Medulla oblongata (tissue), 1 donor: ENCODE results near the gene PLXNA2.

Source experiments
- DNase-seq: peaks from one replicate; pipeline ENCODE4 v3.0.0-alpha.2; 2015; ENCODE audit errors: extremely low spot score

The PLXNA2 gene

DNA sequence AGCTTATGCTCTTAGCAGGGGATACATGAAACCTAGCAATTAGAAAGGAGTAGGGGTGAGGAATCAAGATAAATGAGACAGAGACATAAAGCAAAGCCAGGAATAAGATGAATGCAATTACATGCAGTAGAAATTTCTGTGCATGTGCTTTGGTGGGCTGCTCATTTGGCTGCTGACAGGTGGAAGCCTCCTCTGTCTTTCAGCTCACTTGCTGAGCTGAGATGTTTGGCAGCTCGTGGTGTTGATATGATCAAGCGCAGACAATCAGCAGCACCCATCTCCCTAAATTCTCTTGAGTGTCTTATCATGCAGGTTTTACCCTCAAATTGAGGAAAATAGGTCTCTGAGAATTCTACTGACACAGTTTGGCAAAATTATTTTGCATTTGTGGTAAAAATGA is 224.9 kb downstream of the PLXNA2 start:
- DNase-seq, result no peak

DNA sequence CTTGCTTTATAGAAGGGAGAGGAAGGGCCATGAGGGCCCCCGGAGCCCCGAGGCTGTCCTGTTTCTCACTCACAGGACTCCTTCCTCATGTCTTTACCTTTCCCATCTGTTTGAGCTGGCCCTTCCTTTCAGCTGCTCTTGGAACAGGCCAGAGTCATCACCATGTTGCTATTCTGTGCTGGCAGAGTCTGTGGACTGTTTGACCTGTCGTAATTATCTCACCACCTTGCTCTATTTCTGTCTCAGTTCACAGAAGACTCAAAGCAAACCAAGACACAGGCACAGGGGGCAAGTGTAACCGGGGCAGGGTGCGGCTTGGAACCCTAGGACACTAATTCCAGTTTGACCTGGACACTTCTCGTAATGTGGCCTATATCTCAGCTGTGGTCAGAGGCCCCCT is 228.9 kb downstream of the PLXNA2 start:
- no peak for DNase-seq

DNA sequence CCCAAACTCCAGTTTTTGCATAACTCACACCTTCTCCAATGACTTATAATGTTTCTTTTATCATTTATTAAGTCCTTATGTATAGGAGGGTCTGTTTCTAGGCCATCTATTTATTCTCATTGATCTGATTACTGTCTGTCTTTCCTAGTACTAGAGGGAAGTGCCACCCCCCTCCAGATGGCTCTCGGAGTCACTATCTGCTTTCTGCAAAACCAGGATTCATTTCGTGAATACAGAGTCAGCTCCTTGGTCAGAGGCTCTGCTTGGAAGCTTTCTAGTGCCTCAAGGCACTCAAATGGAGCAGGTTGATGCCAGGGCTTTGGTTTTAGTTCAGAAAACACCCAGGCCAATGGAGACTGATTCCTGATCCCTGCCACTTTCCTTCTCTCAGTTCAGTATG is 231.0 kb downstream of the PLXNA2 start:
- DNase-seq, result no peak

DNA sequence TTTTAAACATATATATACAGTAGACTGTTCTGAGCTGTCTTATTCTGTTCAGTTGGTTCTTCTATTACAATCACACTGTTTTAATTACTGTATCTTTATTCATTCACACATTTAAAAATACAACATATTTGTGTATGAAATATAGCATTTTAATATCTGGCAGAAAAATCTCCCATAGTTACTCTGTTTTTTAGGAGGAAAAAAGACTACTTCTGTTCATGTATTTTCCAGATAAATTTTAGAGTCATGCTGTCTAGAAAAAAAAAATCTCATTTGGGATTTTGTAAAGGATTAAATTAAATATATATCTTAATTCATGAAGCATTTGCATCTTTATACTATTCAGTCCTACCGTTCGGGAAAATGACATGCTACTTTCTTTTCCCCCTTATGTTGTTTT is 231.5 kb downstream of the PLXNA2 start:
- no peak for DNase-seq

DNA sequence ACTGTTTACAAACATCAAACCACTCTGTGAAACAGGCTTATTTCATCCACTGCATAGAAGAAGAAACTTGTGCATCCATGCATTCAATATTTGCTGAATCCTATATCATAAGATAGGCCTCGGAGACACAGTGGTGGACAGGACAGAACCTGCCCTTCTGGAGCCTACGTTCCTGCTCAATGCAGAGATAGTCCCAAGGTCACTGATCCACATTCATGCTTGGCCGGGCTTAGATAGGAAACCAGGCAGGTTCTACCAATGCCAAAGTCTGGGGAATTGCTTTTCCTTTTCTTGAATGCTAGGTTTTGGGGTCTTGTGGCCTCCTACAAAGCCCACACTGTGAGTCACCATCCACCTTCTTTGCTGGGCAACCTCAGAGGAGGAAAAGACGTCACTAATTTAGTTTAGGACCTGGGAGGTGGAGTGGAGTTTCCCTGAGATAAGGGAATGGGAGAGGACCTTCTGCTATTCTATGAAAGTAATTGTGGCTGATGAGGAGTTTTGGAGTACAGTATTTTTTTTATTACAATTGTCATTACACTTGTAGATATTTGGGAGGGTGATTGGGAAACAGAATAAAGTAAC is 233.6 kb downstream of the PLXNA2 start:
- DNase-seq, result no peak

DNA sequence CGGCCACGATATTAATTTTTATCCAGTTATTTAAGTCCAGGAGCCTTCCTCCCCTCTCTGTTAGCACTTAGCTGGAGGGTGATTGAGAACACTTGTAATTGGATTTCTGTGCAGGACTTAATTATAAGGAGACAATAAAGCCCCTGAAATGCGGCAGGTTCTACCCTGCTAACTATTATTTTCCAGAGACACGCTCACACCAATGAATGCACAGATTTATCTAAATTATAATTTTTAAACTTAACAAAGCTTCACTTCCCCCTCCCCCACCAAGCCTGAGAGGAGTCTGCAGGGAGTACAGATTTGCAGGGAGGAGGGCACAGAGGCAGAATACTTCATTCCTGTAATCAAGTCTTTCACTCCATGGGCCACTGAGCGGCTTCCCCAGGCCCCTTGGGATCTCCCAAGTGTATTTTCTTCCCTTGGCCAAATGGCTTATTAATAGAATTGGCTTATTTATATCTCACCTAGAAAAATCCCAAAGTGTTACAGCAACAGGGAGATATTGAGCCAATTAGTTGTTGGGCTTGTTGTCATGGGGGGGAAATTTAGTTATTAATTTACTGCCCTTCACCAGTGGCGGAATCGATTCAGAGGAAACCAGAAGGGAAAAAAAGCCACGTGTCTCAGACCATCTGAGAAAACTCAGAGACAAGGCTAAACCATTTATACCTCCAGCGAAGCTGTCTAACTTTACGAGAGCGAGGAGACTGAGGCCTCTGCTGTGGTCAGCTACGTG is 234.3 kb downstream of the PLXNA2 start:
- no peak for DNase-seq

DNA sequence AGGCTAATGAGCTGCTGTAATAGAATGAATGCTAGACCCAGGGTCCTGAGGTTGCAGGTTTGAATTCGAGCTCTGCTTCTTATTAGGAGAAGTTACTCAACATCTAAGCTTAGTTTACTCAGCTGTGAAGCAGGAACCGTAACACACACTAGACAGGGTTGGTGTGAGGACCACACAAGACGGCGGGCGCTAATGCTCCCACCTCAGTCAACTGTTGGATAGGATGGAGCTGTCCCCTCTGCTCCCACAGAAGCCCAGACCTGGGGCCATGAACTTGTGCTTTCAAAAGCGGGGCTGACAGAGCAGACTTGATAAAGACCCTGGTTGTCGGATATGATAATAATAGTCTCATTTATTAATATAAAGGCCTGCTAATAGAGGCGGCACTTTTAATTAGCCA is 234.9 kb downstream of the PLXNA2 start:
- no peak for DNase-seq

DNA sequence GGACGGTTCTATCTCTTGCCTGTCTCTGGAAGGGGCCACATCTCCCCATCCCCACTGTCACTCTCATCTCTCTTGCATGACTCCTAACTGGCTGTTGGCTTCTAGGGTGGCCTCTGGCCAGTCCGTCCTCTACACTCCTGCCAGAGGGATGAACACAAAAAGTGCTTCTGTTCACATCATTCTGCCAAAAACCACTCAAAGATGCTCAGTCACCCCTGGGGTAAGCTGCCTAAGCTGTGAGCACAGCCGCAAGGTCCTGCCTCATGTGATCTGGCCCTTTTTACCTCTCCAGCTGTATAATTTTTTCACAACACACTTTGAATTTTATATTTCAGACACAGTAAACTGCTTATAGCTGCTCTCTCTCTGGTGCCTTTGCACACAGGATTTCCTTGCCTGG is 235.7 kb downstream of the PLXNA2 start:
- DNase-seq, result no peak

DNA sequence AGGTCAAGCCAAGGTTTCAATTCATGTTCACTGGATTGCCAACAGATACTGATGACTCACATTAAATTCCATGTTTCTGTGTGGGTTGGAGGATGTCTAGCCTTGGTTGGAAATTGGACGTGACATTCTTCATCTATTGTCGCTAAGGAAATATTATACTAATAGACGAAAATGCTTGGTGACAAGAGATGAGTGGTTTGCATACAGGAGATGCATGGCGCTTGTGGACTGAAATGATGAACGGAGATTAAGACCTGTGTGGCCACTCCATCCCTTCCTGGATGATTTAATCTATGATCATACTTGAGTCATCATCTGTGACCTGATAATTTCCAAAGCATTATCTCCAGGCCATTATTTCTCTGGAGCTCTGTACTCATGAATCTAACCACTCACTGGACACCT is 236.2 kb downstream of the PLXNA2 start:
- no peak for DNase-seq

DNA sequence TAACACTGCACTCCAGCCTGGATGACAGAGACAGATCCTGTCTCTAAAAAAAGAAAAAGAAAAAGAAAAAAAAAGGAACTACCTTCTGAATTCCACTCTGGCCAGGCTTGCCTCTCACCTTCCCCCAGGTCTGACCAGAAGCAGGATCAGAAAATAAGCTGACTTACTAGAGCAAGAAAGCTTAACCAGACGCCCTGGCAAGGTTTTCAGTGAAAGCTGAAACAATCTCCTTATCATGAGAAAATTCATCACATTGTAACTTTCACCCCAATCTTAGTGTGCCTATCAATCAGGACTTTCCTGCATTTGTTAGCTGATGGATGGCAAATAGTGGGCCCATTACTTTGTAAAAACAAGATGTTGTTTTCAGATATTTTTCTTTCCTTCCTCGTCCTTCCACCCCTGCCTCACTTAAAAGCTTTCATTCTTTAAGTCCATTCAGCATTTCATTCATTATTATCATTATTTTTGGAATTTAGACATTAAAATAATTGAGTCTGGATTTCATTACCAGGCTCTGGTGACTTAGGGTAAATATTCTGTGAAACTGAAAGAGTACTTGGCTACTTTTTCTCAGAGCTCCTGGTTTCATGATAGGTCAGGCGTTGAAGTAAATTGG is 236.8 kb downstream of the PLXNA2 start:
- DNase-seq, result no peak

DNA sequence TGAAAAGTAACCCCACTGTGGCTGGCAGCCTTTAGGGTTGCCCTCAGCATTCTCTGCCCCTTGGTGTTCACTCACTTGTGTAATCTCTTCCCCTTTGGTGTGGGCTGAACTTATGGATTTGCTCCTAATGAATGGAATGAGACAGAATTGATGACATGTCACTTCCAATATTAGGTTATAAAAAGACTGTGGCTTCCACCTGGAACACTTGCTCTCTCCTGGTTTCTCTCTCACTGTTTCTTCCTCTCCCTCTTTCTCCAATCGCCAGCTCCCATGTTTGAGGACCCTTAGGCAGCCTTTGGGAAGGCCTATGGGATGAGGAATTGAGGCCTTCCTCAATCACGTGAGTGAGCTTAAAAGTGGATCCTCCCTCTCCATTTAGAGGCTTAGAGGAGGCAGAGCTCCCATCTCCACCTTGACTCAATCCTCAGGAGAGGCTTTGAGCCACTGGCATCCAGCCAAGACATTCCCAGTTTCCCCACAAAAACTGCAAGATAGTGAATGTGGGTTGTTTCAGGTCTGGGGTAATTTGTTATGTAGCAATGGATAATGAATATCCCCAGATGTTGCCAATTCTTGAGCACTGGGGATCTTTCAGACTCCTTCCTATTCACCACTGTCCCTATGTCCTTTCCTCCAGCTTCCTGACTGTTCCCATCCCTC is 237.8 kb downstream of the PLXNA2 start:
- no peak for DNase-seq

DNA sequence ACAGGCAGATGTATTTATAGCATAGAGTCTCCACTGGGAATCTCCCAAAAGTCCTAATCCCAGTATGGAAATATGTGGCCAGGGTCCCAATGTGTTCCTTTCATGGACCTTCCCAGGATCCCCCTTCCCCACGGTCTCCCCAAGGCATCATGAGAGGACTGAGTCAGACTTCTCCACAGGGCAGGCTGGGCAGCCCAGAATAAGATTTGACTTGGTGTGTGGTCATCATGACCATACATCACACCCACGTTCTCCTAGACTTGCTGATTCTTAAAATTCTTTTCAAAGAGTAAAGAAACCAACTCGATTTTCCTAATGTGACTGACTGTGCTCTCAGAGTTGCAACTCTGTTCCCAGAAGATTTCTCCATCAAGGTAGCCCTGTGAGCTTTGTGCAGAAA is 239.3 kb downstream of the PLXNA2 start:
- no peak for DNase-seq

DNA sequence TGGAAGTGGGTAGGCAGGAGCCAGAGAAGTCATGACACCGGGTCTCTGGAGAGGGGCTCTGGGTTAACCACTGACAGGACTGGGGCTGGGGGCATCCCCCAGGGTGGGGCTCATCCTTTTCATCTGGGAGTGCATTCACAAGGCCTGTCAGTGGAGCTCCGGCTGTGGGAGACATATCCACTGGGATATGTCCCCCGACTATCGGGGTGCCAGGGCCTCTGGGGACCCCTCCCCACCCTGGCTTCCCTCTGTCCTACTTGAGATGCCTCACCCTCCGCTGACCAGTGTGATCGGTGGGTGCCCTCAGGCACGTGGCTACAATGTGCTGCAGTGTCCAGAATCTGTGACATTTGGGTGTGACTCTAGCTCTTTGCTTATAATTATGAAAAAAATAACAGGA is 240.9 kb downstream of the PLXNA2 start:
- DNase-seq, result no peak

DNA sequence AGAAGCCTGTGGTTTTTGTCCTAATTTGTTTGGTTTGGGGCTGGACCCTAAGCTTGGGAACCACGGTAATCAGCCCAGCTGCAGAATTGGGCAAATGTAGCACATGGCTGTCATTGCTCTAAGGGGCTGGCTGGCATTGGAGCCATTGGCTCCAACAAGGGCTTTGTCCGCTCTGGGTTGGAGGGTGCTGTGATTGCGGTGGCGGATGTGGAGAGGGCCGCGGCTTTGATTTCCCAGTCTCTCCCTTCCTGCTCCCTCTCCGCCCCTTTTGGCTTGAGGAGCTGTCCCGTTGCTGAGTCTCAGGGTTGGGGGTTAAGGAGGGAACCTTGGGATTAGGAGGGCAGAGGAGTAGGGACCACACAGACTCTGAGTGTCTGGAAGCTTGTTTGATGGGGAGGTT is 241.5 kb downstream of the PLXNA2 start:
- no peak for DNase-seq

DNA sequence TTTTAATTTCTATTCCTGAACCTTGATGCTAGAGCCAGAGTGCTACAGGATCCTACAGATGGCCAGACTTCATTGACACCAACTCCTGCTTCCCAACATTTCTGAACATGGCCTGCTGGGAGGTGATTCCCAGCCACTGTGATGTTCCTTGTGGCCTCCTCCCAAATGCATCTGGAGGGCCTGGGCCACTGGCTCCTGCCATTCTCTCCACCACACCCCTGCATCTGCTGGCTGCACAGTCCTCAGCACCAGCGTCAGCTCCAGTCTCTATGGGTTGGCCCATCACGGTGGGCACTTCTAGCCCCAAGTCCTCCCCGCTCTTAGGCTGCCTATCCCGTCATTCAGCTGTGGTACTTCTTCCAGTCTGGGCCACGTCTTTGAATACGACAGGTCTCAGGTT is 242.1 kb downstream of the PLXNA2 start:
- no peak for DNase-seq

DNA sequence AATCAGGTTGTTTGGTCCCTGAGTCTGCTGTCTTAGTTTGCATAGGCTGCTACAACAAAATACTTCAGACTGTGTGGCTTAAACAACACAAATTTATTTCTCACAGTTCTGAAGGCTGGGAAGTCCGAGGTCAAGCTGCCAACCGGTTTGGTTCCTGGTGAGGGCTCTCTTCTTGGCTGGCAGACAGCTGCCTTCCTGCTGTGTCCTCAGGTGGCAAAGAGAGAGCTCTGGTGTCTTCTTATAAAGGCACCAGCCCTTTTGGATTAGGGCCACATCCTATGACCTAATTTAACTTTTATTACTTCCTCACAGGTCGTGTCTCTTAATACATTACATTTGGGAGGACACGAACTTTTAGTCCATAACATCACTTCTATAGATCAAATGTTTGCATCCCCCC is 243.7 kb downstream of the PLXNA2 start:
- no peak for DNase-seq

DNA sequence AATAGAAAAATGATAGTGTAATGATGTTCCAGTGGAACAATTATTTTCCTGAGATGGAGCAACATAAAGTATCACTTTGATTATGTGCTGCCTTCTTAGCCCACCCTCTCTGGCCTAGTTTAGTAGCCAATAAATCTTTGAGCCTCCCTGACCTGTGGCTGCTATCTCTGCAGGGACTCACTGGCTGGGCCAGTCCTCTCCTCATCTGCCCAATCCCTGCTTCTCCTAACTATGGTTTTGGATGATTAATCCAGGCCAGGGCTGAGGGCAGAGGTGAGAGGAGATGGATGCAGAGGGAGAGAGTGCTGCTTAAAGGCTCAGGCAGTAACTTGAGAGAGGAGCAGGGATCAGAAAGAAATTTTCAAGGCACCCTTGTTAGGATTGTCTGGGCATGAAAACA is 244.2 kb downstream of the PLXNA2 start:
- no peak for DNase-seq

DNA sequence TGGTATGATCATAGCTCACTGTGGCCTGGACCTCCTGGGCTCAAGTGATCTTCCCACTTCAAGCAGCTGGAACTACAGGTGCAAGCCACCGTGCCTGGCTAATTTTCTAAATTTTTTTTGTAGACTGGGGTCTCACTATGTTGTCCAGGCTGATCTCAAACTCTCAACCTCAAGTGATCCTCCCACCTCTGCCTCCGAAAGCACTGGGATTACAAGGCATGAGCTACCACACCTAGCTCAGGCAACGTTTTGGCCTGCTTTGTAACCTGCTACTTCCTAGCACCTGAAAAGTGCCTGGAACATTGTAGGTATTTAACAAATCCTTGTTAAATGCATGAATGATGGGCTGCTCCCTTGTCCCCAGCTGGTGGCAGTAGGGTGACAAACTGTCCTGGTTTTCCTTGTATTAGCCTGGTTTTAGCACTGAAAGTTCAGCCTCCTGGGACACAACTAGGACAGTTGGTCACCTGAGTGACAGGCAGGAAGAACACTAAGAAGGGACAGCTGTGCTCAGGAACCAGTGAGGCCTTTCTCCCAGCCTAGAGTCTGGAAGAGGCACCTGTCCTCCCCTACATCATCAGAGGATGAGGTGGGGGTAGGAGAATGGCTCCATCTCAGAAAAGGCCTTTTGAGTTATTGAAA is 244.8 kb downstream of the PLXNA2 start:
- DNase-seq, result no peak

DNA sequence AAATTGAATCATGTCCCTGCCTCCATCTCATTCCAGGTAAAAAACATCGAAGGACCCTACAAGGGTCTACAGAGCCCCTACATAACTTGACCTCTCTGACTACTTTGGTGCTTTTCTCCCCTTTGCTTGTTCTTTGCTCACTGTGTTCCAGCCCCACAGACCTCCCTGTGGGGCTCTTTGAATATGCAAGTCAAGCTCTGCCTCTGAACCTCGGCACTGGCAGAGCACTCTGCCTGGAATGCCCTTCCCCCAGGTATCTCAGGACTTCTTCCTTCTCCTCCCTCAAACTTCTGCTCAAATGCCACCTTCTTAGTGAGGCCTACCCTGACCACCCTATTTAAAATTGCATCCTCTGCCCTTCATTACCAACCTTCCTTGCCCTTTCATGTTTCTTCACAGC is 245.5 kb downstream of the PLXNA2 start:
- DNase-seq, result no peak

DNA sequence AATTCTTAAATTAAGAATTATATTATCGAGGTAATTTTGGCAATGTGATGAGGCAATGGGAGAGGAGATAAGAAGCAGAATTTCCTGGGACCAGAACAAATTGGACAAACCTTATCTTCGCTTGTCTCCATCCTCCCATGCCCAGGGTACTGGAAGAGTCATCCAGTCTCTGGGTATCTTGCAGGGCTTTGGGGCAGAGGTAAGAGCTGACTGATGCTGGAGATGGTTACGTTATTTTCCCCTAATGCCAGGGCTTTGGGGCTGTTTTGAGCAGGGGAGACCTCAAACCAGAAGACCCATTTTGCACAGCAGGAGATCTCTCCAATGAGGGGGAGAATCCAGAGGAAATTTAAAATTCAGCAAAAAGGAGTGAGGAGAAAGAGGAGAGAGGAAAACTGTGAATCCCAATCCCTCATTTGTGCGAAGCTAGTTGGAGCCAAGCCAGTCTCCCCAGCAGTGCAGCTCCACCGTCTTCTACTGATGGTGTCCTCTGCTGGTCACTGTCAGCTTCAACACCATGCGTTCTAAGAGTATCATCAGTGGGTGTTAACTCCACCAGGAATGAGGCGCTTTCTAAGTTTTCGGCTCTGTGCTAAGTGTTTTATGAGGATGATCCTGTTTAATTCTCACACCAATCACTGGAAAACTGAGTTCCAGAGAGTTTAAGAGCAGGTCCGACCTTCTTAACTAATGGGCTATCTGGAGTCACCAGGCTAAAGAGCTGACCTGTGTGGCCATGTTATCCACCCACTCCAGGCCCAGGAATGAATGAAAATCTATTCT is 246.5 kb downstream of the PLXNA2 start:
- DNase-seq, result peak; percentile 77

DNA sequence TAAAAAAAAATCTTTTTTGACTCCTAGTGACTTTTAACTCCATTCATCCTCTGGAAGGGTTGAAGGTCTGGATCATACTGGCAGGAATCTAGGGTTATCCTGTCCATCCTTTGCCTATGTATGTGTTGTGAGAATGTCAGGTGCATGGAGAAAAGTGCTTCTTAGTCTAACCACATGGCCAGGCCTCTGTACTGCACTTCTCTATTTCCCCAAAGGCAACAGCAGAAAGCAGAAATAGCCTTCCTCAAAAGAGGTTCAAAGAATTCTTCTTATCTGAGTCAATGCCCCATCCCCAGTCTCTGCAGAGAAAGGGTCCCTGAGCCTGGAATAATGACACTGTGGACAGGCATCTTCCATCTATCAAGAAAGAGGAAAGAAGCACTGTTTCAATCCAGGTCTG is 247.5 kb downstream of the PLXNA2 start:
- DNase-seq, result no peak

DNA sequence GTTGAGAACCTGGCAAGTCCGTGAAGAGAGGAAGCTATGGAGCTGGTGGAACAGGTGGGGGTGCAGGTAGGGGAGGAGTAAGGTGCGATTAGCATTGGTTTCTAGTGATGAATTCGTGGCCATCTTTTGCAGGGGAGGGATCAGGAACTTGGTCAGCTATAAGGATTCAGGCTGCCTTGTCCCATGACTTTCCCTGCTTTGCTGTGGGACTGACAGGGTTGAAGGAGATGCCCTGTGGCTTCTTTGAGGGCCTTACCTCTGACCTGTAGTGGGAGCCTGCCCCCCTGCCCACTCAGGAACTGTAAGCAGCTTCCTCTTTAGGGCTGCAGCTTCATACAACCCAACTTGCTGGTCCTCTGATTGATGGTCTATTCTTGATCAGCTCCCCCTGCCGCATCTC is 248.6 kb downstream of the PLXNA2 start:
- DNase-seq, result no peak
